ENCODE data around the gene ROS1. TPM values are rescaled to one million over a fixed set of nuclear protein-coding genes. Genes with fewer than 3 reads are reported as not detected.

ROS1 gene
- total and polyA plus RNA-seq, 2 donors (not counting 1 experiment from before 2014, with no cell fraction given) = not detected

DNA sequence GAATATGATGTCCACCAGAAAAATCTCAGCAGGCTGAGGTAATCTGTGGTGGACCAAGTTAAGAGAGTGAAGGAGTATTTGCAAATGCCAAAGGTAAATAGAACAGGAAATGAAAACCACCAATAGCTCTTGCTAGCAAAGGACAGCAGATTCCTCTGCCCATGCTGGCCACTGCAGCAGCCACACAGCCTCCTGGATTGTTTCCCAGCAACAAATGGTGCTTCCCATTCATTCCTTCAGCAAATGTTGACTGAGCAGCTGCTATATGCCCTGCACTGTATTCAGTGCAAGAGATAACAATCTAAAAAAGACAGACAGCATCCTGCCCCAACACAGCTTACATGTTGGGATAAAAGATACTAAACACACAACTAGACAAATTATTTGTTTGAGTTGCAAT is 11.0 kb downstream of the ROS1 start:
- Mint-ChIP-seq H3K4me1 (no peaks in the 10 kb centered on the region), H3K4me3 (no peak overlapping the region), H3K9me3 (ENCODE audit: insufficient read depth) (no peaks in the 10 kb centered on the region), H3K27me3 (peaks cover 6% of the 10 kb centered on the region), H3K27ac (no peak overlapping the region)
- Histone ChIP-seq H2AFZ (ENCODE audit: insufficient read depth, low read depth, low read length, poor library complexity, severe bottlenecking) (no peak overlapping the region), H3K4me3 (ENCODE audit: control extremely low read depth in 1 of 5, extremely low read depth in 1 of 5, insufficient read depth in 1 of 5, low read depth in 2 of 5, low read length in 4 of 5) (no peak overlapping the region), H3K79me2 (ENCODE audit: control insufficient read depth, insufficient read depth, low read length) (no peaks in the 10 kb centered on the region), H3K4me2 (replicated peaks; ENCODE audit: low read depth, low read length, poor library complexity, severe bottlenecking) (no peak overlapping the region), H4K20me1 (ENCODE audit: control insufficient read depth, insufficient read depth, low read length, poor library complexity, severe bottlenecking) (no peaks in the 10 kb centered on the region), H3K9ac (ENCODE audit: low read length) (no peak overlapping the region), H3K27me3 (replicated peaks in 1 of 4; ENCODE audit: control extremely low read depth in 1 of 4, control insufficient read depth in 3 of 4, insufficient read depth in 4 of 4, low read length in 3 of 4) (peaks cover 0 to 4% (median 0%) of the 10 kb centered on the region in 4 experiments), H3K4me1 (ENCODE audit: control insufficient read depth in 2 of 2, insufficient read depth in 2 of 2, low read length in 2 of 2) (no peaks in the 10 kb centered on the region), H3K27ac (ENCODE audit: low read length in 2 of 2) (no peak overlapping the region), H3K36me3 (replicated peaks in 1 of 2; ENCODE audit: control extremely low read depth in 1 of 2, control insufficient read depth in 1 of 2, extremely low read depth in 1 of 2, insufficient read depth in 2 of 2, low read length in 1 of 2) (no peaks in the 10 kb centered on the region), H3K9me3 (ENCODE audit: control extremely low read depth in 1 of 3, control insufficient read depth in 2 of 3, insufficient read depth in 1 of 3, low read length in 2 of 3) (no peaks in the 10 kb centered on the region)
- intact Hi-C loops (cut with micrococcal nuclease) = no loop called here
- no peak for ATAC-seq (ENCODE audit: low read depth)
- ChIA-PET CTCF (interaction anchor here (0.7 kb wide), 1 partner anchor 440 kb away, joined by 3 read pairs; no protein-coding TSS in a partner anchor), POLR2A (no interaction called here)
- TF ChIP-seq CTCF (IDR thresholded peaks at IDR 0.05) (no peak), EZH2 (IDR thresholded peaks at IDR 0.05; ENCODE audit: borderline replicate concordance, insufficient read depth, low read depth, low read length, poor library complexity, severe bottlenecking) (no peak)
- no peak for DNase-seq

- Histone ChIP-seq H3K27me3 (replicated peaks in 1 of 4; ENCODE audit: control extremely low read depth in 1 of 4, control insufficient read depth in 3 of 4, insufficient read depth in 4 of 4, low read length in 3 of 4) (peaks cover 0 to 4% (median 0%) of the 10 kb centered on the region in 4 experiments), H4K20me1 (ENCODE audit: control insufficient read depth, insufficient read depth, low read length, poor library complexity, severe bottlenecking) (no peaks in the 10 kb centered on the region), H2AFZ (ENCODE audit: insufficient read depth, low read depth, low read length, poor library complexity, severe bottlenecking) (no peak overlapping the region), H3K36me3 (replicated peaks in 1 of 2; ENCODE audit: control extremely low read depth in 1 of 2, control insufficient read depth in 1 of 2, extremely low read depth in 1 of 2, insufficient read depth in 2 of 2, low read length in 1 of 2) (no peaks in the 10 kb centered on the region), H3K4me3 (ENCODE audit: control extremely low read depth in 1 of 5, extremely low read depth in 1 of 5, insufficient read depth in 1 of 5, low read depth in 2 of 5, low read length in 4 of 5) (no peak overlapping the region), H3K4me2 (replicated peaks; ENCODE audit: low read depth, low read length, poor library complexity, severe bottlenecking) (no peak overlapping the region), H3K27ac (ENCODE audit: low read length in 2 of 2) (no peak overlapping the region), H3K79me2 (ENCODE audit: control insufficient read depth, insufficient read depth, low read length) (no peaks in the 10 kb centered on the region), H3K9me3 (ENCODE audit: control extremely low read depth in 1 of 3, control insufficient read depth in 2 of 3, insufficient read depth in 1 of 3, low read length in 2 of 3) (no peaks in the 10 kb centered on the region), H3K9ac (ENCODE audit: low read length) (no peak overlapping the region), H3K4me1 (ENCODE audit: control insufficient read depth in 2 of 2, insufficient read depth in 2 of 2, low read length in 2 of 2) (no peaks in the 10 kb centered on the region)
- H3K4me1 Mint-ChIP-seq = no peaks in the 10 kb centered on the region
- peaks cover 6% of the 10 kb centered on the region for H3K27me3 Mint-ChIP-seq
- WGBS (ENCODE audit: insufficient coverage) = 86% methylated on average over 2 of the region's 3 CpGs
- H3K27ac Mint-ChIP-seq = no peak overlapping the region
- H3K9me3 Mint-ChIP-seq (ENCODE audit: insufficient read depth) = no peaks in the 10 kb centered on the region
- no peak for TF ChIP-seq CTCF (IDR thresholded peaks at IDR 0.05)
- no peak for TF ChIP-seq EZH2 (IDR thresholded peaks at IDR 0.05; ENCODE audit: borderline replicate concordance, insufficient read depth, low read depth, low read length, poor library complexity, severe bottlenecking)
- DNase-seq = no peak
- CTCF ChIA-PET = no interaction called here
- ATAC-seq (ENCODE audit: low read depth) = no peak
- H3K4me3 Mint-ChIP-seq = no peak overlapping the region
- POLR2A ChIA-PET = no interaction called here
- intact Hi-C loops (cut with micrococcal nuclease) = no loop called here
These were observed 14.3 kb downstream of the ROS1 start for GRCh38 chr6:117411474-117411873.

All from B cell (primary cell).